Stimulated activated naive CD8-positive, alpha-beta T cell treated with anti-CD3 and anti-CD28 coated beads, Interleukin-15, Interleukin-2, amounts not matched to agents 100 ng/mL and 50 ng/mL, for 24 hours (primary cell): ENCODE measurements around the gene AGTRAP.

Source experiments
- H3K27ac Mint-ChIP-seq: one replicate; pipeline ENCODE4 v1.8.0; 2021; ENCODE audit warnings: mild to moderate bottlenecking, mixed read lengths
- H3K27me3 Mint-ChIP-seq: one replicate; pipeline ENCODE4 v1.8.0; 2021; ENCODE audit warnings: mixed read lengths
- H3K36me3 Mint-ChIP-seq: one replicate; pipeline ENCODE4 v1.8.0; 2021; ENCODE audit warnings: low read depth, mixed read lengths
- H3K4me1 Mint-ChIP-seq: one replicate; pipeline ENCODE4 v1.8.0; 2021; ENCODE audit warnings: low read depth, mixed read lengths
- H3K4me3 Mint-ChIP-seq: one replicate; pipeline ENCODE4 v1.8.0; 2021; ENCODE audit warnings: mild to moderate bottlenecking, mixed read lengths
- H3K9me3 Mint-ChIP-seq: one replicate; pipeline ENCODE4 v1.8.0; 2021; ENCODE audit warnings: mixed read lengths

Gene AGTRAP

GRCh38 chr1:11777658-11778322 lies 41.9 kb downstream of the AGTRAP start:
- Mint-ChIP-seq H3K27me3 (no peaks in the 10 kb centered on the region), H3K9me3 (no peaks in the 10 kb centered on the region), H3K27ac (no peak overlapping the region), H3K4me1 (no peaks in the 10 kb centered on the region), H3K36me3 (no peaks in the 10 kb centered on the region), H3K4me3 (no peak overlapping the region)

GRCh38 chr1:11778336-11778735 lies 42.4 kb downstream of the AGTRAP start:
- no peak overlapping the region for H3K27ac Mint-ChIP-seq

DNA sequence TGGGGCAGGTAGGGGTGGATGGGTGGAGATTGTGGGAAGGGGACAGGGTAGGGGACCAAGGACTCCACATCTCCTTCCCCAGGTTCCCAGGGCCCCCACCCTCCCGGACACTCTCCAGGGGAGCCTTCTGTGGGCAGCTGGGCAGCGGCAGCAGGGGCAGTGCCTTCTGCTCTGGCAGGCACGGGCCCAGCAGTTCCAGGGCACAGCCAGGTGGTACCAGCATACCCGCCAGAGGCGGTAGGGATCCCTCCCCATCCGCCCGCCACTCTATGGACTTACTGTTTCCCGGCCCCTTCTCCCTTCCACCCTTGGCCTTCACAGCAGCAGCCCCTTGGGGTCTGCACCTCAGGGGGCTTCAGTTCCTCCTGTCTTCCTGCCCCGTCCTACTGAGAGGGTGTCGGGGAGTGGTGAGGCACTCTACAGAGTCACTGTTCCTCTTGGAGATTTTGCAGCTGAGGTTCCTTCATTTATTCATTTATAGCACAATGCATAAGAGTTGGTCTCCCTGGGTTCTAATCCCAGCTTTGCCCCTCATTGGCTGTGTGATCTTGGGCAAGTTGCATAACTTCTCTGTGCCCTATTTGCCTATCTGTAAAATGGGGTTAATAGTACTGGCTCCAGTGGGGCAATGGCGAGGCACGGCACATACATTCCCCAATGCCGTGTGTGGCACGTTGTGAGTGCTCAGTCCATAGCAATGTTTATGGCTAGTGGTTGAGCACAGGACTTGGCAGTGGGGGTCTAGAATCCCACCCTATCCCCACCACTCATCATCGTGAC lies 43.1 kb downstream of the AGTRAP start:
- Mint-ChIP-seq H3K4me3 (no peak overlapping the region), H3K36me3 (no peaks in the 10 kb centered on the region), H3K27me3 (no peaks in the 10 kb centered on the region), H3K27ac (no peak overlapping the region), H3K9me3 (no peaks in the 10 kb centered on the region), H3K4me1 (no peaks in the 10 kb centered on the region)

More at GRCh38 chr1:11778336-11778735, 42.4 kb downstream of the AGTRAP start:
- no peak overlapping the region for H3K4me3 Mint-ChIP-seq
- H3K4me1 Mint-ChIP-seq: no peaks in the 10 kb centered on the region
- no peaks in the 10 kb centered on the region for H3K27me3 Mint-ChIP-seq
- H3K36me3 Mint-ChIP-seq: no peaks in the 10 kb centered on the region
- no peaks in the 10 kb centered on the region for H3K9me3 Mint-ChIP-seq

GRCh38 chr1:11779715-11780379 lies 43.9 kb downstream of the AGTRAP start:
- Mint-ChIP-seq H3K9me3 (no peaks in the 10 kb centered on the region), H3K27ac (no peak overlapping the region), H3K27me3 (no peaks in the 10 kb centered on the region), H3K4me1 (peaks cover 3% of the 10 kb centered on the region), H3K36me3 (no peaks in the 10 kb centered on the region), H3K4me3 (no peak overlapping the region)

DNA sequence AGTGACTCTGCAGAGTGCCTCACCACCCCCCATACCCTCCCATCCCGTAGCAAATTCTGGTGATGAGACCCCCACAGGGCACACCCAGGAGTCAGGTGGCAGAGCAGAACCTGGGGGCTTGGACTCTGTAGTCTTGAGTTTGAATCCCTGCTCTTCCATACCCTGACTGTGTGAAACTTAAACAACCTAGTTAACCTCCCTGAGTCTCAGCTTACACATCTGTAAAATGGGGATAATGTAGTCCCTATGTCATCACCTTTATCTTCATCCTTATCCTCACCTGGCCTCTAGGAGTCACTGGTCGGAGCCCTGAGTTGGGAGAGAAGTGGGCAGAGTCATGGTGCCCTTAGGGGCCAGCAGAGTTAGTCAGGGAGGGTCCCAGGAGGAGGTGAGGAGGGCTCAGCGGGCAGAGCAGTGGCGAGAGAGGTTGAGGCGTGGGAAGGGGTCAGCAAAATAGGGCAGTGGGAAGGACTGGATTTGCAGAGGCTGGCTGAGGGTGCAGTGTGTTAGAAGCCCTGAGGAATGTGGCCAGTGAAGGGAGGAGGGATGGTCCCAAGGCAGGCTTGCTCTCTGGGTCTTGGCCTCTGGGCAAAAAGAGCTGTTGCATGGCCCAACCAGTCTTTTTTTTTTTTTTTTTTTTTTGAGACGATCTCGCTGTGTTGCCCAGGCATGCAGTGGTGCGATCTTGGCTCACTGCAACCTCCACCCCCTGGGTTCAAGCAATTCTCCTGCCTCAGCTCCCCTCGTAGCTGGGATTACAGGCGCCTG lies 44.6 kb downstream of the AGTRAP start:
- Mint-ChIP-seq H3K36me3 (no peaks in the 10 kb centered on the region), H3K27ac (no peak overlapping the region), H3K4me1 (peaks cover 9% of the 10 kb centered on the region), H3K9me3 (no peaks in the 10 kb centered on the region), H3K4me3 (no peak overlapping the region), H3K27me3 (no peaks in the 10 kb centered on the region)

- no peak overlapping the region for H3K27ac Mint-ChIP-seq
- H3K4me1 Mint-ChIP-seq: peaks cover 9% of the 10 kb centered on the region
- H3K27me3 Mint-ChIP-seq: no peaks in the 10 kb centered on the region
- H3K36me3 Mint-ChIP-seq: no peaks in the 10 kb centered on the region
- no peak overlapping the region for H3K4me3 Mint-ChIP-seq
- no peaks in the 10 kb centered on the region for H3K9me3 Mint-ChIP-seq
Observed at GRCh38 chr1:11781297-11781696, 45.4 kb downstream of the AGTRAP start.

- H3K27me3 Mint-ChIP-seq: no peaks in the 10 kb centered on the region
- peaks cover 9% of the 10 kb centered on the region for H3K4me1 Mint-ChIP-seq
- H3K36me3 Mint-ChIP-seq: no peaks in the 10 kb centered on the region
- H3K9me3 Mint-ChIP-seq: no peaks in the 10 kb centered on the region
- no peak overlapping the region for H3K4me3 Mint-ChIP-seq
- H3K27ac Mint-ChIP-seq: no peak overlapping the region
Observed at GRCh38 chr1:11782127-11782708, 46.3 kb downstream of the AGTRAP start.

DNA sequence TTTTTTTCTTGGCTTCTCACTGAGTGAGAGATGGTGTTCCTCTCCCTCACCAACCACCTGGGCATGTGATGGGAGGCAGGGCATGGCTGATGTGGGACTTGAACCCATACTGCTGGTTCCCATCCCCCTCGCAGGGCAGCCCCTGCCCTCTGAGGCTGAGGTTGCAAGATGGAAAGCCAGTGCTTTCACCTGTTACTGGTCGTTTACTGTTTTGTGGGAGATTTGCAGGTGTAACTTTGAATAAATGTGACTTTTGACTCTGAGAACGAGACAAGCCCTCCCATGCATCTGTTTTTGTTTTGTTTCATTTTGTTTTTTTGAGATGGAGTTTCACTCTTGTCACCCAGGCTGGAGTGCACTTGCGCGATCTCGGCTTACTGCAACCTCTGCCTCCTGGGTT lies 47.6 kb downstream of the AGTRAP start:
- no peaks in the 10 kb centered on the region for H3K36me3 Mint-ChIP-seq

GRCh38 chr1:11784256-11784992 lies 48.5 kb downstream of the AGTRAP start:
- peaks cover 9% of the 10 kb centered on the region for H3K4me1 Mint-ChIP-seq
- no peaks in the 10 kb centered on the region for H3K27me3 Mint-ChIP-seq
- H3K9me3 Mint-ChIP-seq: no peaks in the 10 kb centered on the region
- H3K27ac Mint-ChIP-seq: no peak overlapping the region
- no peaks in the 10 kb centered on the region for H3K36me3 Mint-ChIP-seq
- no peak overlapping the region for H3K4me3 Mint-ChIP-seq

More for the DNA sequence above, 47.6 kb downstream of the AGTRAP start:
- H3K27me3 Mint-ChIP-seq: no peaks in the 10 kb centered on the region
- no peaks in the 10 kb centered on the region for H3K9me3 Mint-ChIP-seq
- H3K4me3 Mint-ChIP-seq: no peak overlapping the region
- H3K4me1 Mint-ChIP-seq: peaks cover 9% of the 10 kb centered on the region
- H3K27ac Mint-ChIP-seq: no peak overlapping the region

- no peaks in the 10 kb centered on the region for H3K27me3 Mint-ChIP-seq
- H3K4me3 Mint-ChIP-seq: no peak overlapping the region
- no peaks in the 10 kb centered on the region for H3K36me3 Mint-ChIP-seq
- H3K9me3 Mint-ChIP-seq: no peaks in the 10 kb centered on the region
- no peak overlapping the region for H3K27ac Mint-ChIP-seq
- peaks cover 9% of the 10 kb centered on the region for H3K4me1 Mint-ChIP-seq
Observed at GRCh38 chr1:11784993-11785769, 49.2 kb downstream of the AGTRAP start.

GRCh38 chr1:11786168-11786567 lies 50.2 kb downstream of the AGTRAP start:
- H3K27ac Mint-ChIP-seq: no peak overlapping the region
- H3K4me1 Mint-ChIP-seq: peaks cover 9% of the 10 kb centered on the region

DNA sequence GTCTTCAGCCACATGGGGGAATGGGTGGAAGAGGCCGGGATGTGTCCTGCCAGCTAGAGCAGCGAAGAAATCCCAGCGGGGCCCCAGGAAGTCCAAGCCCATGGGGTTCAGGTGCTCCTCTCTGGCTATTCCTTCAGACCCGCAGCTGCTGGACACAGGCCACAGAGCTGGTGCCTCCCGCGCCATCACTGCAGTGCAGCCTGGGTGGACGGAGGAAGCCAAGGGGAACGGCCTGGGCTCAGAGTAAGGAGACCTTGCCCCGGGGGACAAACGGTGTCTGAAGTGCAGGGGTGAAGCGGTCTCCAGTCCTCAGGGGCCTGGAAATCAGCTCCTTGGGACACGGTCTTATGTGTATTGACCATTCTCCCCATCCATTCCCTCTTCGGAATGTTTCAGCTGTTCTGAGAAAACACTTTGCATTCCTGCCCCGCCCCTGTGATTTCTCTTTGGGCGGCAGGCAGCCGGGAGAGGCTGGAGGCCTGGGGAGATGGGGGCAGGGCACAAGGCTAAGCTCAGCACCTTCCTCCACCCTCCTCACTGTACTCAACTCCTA lies 51.4 kb downstream of the AGTRAP start:
- no peaks in the 10 kb centered on the region for H3K27me3 Mint-ChIP-seq
- peaks cover 9% of the 10 kb centered on the region for H3K4me1 Mint-ChIP-seq
- peaks cover 5% of the 10 kb centered on the region for H3K36me3 Mint-ChIP-seq
- no peak overlapping the region for H3K4me3 Mint-ChIP-seq
- H3K9me3 Mint-ChIP-seq: no peaks in the 10 kb centered on the region
- H3K27ac Mint-ChIP-seq: no peak overlapping the region

More at GRCh38 chr1:11786168-11786567, 50.2 kb downstream of the AGTRAP start:
- Mint-ChIP-seq H3K36me3 (no peaks in the 10 kb centered on the region), H3K4me3 (no peak overlapping the region), H3K9me3 (no peaks in the 10 kb centered on the region), H3K27me3 (no peaks in the 10 kb centered on the region)

DNA sequence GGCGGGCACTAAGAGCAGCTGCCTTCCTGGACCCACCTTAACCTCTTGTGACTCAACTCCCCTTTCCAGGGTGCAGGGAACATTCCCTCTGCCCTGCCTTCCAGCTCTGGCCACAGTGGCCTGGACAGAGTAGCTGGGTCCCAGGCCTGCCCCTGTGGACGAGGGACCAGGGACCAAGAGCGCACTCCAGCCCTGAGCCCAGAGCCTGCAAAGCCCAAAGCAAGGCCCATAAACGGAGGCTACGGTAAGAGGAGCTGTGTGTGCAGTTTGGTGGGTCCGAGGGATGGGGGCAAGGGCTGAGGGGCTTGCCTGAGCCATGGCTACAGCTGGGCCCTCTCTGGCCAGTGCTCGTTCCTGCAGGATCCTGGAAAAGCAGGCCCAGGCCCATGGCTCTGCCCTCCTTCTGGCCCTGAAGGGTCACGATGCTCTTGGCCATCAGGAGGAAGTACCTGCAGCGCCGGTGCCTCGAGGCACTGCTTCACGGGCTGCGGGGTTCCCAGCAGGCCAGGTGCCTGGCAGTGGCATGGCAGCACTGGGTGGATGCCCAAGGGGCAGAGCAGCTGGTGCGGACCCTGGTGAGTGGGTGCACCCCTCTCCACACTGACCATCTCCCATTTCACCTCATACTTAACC lies 52.0 kb downstream of the AGTRAP start:
- no peaks in the 10 kb centered on the region for H3K9me3 Mint-ChIP-seq
- peaks cover 9% of the 10 kb centered on the region for H3K4me1 Mint-ChIP-seq
- H3K36me3 Mint-ChIP-seq: peaks cover 5% of the 10 kb centered on the region
- no peak overlapping the region for H3K4me3 Mint-ChIP-seq
- H3K27ac Mint-ChIP-seq: no peak overlapping the region
- H3K27me3 Mint-ChIP-seq: no peaks in the 10 kb centered on the region
